ENCODE results near the gene STK35.

STK35 gene

GRCh38 chr20:2101057-2101864 lies at the start of gene STK35:
TSS of gene STK35 (plus strand) at chr20:2101827. CDS start at chr20:2101882, 55 bp downstream.
- in situ Hi-C loops (cut with HindIII; ENCODE audit: low sequenced_read_pairs), result no loop called here

GRCh38 chr20:2051946-2052345 lies 49.7 kb upstream of the STK35 start:
- in situ Hi-C loops (cut with HindIII; ENCODE audit: low sequenced_read_pairs), result no loop called here

DNA sequence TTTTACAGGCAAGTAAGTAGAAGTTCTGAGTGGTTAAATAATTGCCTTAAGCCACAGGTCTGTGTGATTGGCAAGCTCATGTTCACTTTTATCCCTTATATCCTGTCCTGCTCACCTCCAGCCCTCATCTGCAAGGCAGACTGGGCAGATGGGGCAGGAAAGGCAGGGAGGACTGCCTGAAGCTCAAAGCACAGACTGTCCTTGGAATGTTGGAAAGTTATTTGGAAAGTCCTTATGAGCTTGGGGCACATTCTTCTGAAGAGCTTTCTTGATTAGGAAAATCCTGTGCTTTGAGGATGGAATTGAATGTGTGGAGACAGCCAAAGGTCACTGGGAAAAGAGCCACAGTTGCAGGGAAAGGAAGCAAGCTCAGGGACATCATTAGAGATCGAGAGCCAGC lies 48.9 kb upstream of the STK35 start:
- in situ Hi-C loops (cut with HindIII; ENCODE audit: low sequenced_read_pairs), result no loop called here

GRCh38 chr20:2053615-2054014 lies 48.0 kb upstream of the STK35 start:
- in situ Hi-C loops (cut with HindIII; ENCODE audit: low sequenced_read_pairs), result no loop called here

DNA sequence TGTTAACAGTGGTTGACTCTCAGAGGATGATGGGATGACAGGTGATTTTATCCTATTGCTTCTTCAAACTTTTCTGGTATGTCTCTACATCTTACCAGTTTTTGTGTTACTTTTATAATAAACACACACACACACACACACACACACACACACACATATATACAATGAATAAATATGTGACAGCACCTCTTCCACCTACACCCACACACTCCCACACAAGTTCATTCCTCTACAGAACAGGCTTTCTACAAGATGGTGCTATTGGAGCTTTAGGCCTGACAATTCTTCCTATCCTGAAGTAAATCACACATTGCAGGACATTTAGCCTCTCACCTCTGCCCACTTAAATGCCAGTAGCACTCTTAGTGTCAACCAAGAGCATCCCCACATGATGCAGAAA lies 46.7 kb upstream of the STK35 start:
- in situ Hi-C loops (cut with HindIII; ENCODE audit: low sequenced_read_pairs), result no loop called here

DNA sequence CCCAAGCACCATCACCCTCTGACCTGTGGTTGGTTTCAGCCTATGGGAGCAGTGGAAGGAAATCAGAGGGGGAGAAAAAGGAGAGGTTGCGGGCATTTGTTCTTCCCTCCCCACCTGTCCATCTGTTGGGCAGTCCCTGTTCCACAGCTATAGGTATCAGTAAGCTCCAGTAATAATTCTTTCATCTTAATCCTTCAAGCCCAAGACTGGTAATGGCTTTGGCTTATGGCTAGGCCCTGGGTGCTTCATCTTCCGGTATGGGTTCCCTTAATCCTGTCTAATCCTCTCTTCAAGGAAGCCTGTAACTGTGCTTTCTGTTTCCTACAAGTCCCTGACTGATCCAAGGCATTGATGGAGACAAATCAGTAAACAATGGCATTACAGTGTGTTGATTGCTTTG lies 42.2 kb upstream of the STK35 start:
- in situ Hi-C loops (cut with HindIII; ENCODE audit: low sequenced_read_pairs), result no loop called here

- in situ Hi-C loops (cut with HindIII; ENCODE audit: low sequenced_read_pairs), result no loop called here
These were observed 36.5 kb upstream of the STK35 start for GRCh38 chr20:2065099-2065498.

- in situ Hi-C loops (cut with HindIII; ENCODE audit: low sequenced_read_pairs), result no loop called here
These were observed 35.0 kb upstream of the STK35 start for GRCh38 chr20:2066461-2067122.

DNA sequence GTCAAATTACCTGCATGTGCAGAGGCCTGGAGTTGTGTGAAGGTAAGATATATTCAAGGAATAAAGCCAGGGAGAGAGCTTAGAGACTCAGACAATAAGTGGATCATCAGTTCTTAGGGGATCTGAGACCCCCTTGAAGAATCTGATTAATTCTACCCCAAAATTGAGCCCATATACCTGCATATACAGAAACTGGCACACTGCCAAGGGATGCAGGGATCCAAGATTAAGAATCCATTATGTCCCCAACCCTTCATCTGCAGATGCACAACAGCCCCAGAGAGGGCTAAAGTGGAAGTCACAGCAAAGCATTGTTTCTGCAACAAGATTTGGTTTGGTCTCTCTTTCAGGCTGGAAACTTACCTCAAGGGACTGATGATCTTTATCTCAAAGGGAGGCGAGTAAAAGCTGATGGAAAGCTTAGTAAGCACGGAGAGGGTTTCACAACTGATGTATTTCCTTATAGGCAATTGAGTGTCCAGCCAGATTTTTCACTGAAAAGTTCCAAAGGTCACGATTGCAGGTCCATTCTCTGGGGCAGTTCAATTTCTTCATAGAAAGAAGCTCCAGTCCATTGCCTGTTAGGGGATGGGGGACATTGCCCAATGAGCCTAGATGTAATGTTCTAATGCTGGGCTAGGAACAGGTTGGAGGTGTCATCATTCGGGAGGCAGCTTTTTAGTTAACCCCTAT lies 20.9 kb upstream of the STK35 start:
- in situ Hi-C loops (cut with HindIII; ENCODE audit: low sequenced_read_pairs), result no loop called here

GRCh38 chr20:2084703-2085102 lies 16.9 kb upstream of the STK35 start:
- in situ Hi-C loops (cut with HindIII; ENCODE audit: low sequenced_read_pairs), result no loop called here

DNA sequence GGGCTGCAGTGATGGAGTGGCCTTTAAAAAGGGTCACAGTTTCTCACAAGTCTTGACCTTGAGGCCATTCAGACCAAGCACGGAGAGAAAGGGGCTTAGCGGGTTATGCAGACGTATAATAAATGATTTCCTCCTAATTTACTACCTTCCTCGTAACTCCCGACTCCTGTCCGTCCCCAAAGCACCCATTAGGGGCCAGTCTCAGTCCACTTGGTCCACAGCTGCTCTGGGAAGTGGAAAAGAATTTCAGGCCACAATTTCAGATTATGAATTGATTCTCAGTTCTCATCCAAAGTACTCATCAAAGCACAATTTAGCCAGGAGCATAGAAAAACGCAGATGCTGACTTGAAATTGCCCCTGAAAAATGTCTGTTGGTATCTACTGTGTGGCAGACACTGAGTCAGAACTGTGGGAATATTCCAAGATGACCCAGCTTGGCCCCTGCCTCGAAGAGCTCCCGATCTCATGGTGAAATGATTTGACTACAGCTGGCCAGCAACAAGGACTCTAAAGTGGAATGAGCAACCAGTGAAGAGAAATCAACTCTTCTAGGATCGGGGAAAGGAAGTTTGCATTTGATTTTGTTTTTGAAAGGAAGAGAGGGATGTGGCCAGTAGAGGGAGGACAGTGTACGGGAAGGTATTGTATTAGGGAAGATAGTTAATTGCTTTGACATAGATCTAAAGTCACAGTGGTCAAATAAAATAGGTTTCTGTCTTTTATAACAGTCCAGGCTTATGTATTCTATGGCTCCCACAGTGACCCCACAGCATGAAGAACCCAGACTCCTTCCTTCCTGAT lies 15.2 kb upstream of the STK35 start:
- in situ Hi-C loops (cut with HindIII; ENCODE audit: low sequenced_read_pairs), result no loop called here

- in situ Hi-C loops (cut with HindIII; ENCODE audit: low sequenced_read_pairs), result no loop called here
These were observed 14.6 kb upstream of the STK35 start for GRCh38 chr20:2086980-2087377.

DNA sequence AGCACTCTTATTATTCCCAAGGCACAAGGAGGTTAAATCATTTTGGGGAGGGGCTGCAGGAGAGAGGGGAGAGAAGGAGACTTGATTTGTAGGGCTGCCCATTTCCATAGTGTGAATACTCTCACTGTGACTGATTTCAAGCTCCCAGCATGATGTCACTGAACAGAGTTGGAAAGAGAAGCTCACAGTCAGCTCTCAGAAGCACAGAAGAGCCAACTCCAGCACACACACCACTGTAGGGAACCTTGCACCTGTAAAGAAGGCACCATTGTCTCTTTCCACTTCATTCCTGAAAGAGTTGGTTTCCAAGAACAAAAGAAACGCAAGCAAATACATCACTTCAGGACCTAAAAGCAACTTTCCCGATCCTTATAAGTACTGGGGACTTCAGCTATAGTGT lies 12.7 kb upstream of the STK35 start:
- in situ Hi-C loops (cut with HindIII; ENCODE audit: low sequenced_read_pairs), result no loop called here

DNA sequence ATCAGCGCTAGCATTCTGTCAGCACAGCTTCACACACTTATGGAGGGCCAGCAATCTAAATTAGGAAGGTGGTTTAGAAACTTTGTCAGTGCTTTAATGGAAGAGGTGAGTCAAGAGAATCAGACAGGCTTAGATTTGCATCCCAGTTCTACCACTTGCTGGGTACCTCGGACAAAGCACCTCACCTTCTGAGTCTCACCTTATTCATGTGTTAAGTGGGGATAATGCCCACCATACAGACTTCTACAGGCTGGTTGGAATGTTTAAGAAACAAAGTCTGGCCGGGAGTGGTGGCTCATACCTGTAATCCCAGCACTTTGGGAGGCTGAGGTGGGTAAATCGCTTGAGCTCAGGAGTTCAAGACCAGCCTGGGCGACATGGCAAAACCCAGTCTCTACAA lies 12.2 kb upstream of the STK35 start:
- in situ Hi-C loops (cut with HindIII; ENCODE audit: low sequenced_read_pairs), result no loop called here

DNA sequence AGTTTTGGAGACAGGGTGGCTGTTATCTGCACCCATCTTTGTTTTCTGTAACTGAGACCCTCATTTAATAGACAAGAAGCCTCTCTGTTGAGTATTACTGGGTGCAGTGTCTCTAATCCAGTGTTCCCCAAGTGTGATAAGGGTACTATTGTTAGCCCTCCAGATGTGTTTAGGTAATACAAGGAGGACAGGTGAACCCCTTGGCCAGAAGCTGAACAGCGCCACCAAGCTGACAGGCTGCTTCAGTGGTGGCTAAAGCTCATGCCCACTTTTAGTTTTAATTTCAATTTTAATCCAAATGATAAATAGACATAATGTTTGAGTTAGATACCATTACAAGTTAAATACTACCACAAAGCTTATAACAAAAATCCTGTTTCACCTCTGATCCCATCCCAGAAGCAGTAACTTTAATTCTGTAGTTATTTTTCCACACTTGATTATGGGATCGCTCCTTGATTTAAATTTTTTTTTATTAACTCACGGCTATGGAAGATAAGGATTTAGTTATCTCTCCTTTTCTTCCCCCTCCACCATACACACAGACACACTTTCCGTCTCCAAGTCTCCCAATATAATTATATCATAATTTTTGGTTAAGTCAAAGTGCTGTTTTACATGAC lies 8.4 kb upstream of the STK35 start:
- in situ Hi-C loops (cut with HindIII; ENCODE audit: low sequenced_read_pairs), result loop anchor here (10.0 kb wide), 1 partner anchor 118 kb away; no protein-coding TSS in a partner anchor

DNA sequence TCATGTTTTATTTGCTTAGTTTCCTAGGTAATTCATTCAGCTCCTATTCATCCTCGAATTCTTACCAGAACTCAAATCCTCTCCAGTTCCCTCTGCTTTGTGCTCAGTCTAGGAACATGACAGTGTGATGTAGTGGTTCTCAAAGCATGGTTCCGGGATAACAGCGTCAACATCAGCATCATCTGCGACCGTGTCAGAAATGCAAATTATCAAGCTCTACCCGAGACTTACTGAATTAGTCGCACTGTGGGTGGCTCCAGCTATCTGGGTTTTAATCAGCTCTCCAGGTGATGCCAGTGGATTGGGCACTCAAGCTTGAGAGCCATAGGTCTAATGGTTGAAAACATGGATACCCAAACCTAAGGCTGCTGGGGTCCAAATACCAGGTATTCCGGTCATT lies 7.7 kb upstream of the STK35 start:
- in situ Hi-C loops (cut with HindIII; ENCODE audit: low sequenced_read_pairs), result loop anchor here (10.0 kb wide), 1 partner anchor 119 kb away; no protein-coding TSS in a partner anchor

GRCh38 chr20:2101865-2102584 lies 398 bp downstream of the STK35 start:
- in situ Hi-C loops (cut with HindIII; ENCODE audit: low sequenced_read_pairs), result no loop called here

DNA sequence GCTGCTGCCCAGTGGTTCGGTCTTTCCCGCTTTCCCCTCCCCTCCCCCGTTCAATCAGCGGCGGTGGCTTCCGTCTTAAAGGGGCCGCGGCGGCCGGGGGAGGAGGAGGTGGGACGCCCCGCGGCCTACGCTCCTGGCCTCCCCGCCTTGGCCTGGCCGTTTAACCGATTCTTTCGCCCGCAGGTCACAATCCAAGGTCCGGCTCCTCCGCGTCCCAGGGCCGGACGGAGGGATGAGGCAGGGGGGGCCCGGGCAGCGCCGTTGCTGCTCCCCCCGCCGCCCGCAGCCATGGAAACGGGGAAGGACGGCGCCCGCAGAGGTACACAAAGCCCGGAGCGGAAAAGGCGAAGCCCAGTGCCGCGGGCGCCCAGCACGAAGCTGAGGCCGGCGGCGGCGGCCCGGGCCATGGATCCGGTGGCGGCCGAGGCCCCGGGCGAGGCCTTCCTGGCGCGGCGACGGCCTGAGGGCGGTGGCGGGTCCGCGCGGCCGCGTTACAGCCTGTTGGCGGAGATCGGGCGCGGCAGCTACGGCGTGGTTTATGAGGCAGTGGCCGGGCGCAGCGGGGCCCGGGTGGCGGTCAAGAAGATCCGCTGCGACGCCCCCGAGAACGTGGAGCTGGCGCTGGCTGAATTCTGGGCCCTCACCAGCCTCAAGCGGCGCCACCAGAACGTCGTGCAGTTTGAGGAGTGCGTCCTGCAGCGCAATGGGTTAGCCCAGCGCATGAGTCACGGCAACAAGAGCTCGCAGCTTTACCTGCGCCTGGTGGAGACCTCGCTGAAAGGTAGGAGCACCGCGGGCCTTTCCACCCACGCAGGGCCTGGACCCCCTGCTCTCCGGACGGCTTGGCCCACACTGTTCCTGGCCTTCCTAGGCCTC lies 1.2 kb downstream of the STK35 start:
- in situ Hi-C loops (cut with HindIII; ENCODE audit: low sequenced_read_pairs), result no loop called here
